Kidney capillary endothelial cell (primary cell): ENCODE data around the gene ACKR2.
"Not testable (repeated sequence)": the region's sequence is repeated elsewhere in the genome, so short reads cannot be mapped to it uniquely, and the experiment has no call there.

ENCODE experiments used
- DNase-seq: peaks from one replicate; pipeline ENCODE4 v3.0.0-alpha.2; 2018; ENCODE audit warnings: low spot score

The ACKR2 gene

DNA sequence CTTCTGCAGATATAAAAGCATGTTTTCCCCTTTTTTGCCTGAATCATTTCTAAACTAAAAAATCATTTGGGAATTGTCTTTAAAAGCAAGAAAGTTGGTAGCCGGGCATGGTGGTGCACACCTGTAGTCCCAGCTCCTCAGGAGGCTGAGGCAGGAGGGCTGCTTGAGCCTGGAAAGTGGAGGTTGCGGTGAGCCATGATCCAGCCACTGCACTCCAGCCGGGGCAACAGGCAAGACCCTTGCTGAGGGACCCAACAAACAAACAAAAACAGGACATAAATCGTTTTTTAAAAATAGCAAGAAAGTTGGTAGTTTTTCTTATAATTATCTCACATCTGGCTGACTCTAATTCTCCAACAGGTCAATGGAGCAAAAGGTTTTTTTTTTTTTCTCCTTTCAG lies 7.5 kb upstream of the ACKR2 start:
- DNase-seq: no peak

GRCh38 chr3:42802876-42803413 lies 6.3 kb upstream of the ACKR2 start:
- no peak for DNase-seq

DNA sequence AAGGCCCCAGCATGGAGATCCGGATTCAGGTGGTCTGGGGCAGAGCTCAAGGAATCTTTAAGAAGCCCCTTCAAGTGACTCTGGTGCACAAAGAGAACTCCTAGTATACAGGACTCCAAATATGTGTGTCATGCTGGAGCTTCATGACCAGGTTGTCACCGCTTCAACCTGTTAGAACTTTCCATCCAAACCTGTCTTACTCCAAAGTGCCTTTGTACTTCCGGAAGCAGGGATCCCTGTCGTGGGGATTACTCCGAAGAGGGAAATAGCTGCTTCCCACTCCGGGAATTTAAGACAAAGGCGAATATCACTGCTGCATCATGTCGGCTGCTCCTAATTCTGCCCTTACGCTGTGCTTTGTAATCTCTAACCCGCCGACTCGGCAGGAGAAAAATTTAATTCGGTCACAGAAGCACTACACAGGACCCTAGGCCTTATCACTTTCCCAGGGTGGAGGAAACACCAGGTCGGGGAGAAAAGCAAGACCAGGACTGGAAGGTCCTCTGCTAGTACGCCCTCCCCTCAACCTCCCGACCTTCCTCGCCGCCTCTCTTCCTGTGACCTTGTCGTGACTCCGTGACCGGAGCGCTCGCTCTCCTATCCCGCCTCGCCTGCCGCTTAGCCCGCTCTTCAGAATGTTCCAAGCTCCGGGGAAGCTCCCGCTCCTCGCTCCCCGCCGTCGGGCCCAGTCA lies 5.7 kb upstream of the ACKR2 start:
- DNase-seq: peak; percentile 53

- DNase-seq: peak; percentile 89
These were observed 5.0 kb upstream of the ACKR2 start, which contains the start of gene HIGD1A for GRCh38 chr3:42804106-42804830. TSS of gene HIGD1A (minus strand) at chr3:42804490. CDS start at chr3:42794253, 10,237 bp downstream.

DNA sequence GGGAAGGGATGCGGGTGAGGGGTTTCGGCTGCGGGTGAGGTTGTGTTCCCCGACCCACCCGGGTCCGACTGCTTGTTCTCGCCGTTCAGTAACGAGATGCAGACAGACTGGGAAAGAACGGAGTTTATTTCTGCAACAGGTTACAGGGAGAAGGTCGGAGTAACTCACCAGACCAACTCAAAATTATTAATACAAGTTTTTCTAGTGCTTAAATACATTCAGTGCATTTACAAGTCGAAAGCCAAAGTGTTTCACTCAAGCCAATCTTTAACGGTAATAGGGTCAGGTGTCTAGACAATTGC lies 4.5 kb upstream of the ACKR2 start:
- peak; percentile 19 for DNase-seq

DNA sequence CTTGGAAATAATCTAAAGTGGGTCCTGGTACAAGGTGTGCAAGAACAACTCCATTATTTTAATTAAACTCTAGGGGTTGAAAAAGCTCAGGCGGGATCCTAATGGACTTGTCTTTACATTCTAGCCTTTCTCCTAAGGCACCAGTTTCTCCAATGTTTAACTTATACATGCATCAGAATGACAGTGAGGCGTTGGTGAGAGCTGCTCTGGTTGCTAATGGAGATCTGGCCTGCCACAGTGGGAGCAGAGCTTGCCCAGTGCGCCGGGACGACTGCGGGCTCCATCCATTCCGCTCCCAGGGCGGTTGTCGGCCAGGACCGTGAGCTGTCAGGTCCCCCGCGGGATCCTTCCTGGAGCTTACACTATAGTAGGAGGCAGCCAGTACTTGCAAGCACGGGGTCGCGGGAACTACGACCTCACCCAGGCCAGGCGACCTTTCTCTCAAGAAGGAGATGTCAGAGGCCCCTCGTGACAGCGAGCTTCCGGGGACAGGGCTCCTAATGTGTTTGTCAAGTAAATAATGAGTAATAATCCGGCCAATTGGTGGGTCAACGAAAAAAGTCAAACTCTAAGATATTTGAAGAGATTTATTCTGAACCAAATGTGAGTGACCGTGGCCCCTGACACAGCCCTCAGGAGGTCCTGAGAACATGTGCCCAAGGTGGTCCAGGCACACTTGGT lies 4.0 kb upstream of the ACKR2 start:
- DNase-seq: no peak

DNA sequence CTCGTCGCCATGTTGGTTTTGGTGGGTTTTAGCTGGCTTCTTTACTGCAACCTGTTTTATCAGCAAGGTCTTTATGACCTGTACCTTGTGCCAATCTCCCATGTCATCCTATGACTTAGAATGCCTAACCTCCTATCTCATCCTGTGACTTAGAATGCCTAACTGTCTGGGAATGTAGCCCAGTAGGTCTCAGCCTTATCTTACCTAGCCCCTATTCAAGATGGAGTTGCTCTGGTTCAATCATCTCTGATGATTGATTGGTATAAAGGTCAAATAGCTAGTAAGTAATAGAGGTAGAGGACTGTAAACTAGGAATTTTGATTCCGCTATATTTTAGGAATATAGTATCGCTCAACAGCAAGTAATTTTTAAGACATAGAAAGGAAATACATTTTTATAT lies 1.3 kb upstream of the ACKR2 start:
- no peak for DNase-seq

DNA sequence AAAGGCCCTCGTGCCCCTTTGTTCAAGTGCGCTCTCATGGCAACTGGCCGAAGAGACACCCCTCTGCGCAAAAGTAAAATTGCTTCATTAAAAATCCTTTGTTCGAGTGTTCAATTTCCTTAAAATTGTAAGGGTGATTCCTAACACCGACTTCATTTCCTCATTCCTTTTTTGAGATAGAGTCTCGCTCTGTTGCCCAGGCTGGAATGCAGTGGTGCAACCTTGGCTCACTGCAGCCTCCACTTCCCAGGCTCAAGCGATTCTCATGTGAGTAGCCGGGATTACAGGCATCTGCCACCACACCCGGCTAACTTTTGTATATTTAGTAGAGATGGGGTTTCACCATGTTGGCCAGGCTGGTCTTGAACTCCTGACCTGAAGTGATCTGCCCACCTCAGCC lies 1.5 kb downstream of the ACKR2 start:
- DNase-seq: not testable (repeated sequence)

DNA sequence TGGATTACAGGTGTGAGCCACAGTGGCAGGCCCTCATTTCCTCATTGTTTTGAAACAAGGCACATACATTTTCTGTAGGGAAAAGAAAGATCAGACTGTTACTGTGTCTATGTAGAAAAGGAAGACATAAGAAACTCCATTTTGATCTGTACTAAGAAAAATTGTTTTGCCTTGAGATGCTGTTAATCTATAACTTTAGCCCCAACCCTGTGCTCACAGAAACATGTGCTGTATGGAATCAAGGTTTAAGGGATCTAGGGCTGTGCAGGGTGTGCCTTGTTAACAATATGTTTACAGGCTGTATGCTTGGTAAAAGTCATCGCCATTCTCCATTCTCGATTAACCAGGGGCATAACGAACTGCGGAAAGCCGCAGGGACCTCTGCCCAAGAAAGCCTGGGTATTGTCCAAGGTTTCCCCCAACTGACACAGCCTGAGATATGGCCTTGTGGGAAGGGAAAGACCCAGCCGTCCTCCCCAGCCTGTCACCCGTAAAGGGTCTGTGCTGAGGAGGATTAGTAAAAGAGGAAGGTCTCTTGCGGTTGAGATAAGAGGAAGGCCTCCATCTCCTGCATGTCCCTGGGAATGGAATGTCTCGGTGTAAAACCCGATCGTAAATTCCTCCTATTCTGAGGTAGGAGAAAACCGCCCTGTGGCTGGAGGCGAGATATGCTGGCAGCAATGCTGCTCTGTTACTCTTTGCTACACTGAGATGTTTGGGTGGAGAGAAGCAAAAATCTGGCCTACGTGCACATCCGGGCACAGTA lies 2.1 kb downstream of the ACKR2 start:
- not testable (repeated sequence) for DNase-seq

DNA sequence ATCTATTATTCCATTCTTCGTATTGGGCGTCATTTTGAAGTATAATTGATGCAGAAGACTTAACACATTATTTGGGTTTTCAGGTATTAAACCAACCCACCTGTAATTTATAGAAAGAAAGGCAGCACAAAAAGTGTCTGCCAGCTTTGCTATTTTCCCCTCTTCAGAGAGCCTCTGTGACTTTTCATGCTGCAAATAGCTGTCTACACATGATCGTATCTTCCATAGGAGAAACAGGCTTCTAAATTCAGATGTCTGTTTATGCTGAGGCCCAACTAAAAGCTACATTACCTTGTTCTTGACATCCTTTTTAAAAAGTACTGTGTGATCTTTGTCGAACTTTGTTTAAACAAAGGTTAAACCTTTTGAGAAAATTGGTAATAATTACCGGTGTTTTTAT lies 5.0 kb downstream of the ACKR2 start:
- DNase-seq: no peak

- peak; percentile 26 for DNase-seq
These were observed 5.8 kb downstream of the ACKR2 start for GRCh38 chr3:42814914-42815507.

DNA sequence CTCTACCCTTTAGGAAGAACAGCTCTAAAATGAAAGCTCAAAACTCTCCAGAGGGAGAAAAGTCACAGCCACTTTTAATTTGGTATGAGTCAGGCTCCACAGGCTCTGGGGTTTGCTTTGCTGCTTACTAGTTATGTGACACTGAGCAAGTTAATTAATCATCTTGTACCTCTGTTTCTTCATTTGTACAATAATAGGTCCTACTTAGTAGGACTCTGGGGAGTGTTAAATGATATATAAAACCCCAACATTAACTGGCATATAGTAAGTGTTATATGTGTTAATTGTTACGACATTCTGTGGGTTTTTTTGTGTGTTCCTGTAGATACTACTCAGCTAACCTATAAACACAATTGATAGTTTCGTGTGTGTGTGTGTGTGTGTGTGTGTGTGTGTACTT lies 6.6 kb downstream of the ACKR2 start:
- no peak for DNase-seq

DNA sequence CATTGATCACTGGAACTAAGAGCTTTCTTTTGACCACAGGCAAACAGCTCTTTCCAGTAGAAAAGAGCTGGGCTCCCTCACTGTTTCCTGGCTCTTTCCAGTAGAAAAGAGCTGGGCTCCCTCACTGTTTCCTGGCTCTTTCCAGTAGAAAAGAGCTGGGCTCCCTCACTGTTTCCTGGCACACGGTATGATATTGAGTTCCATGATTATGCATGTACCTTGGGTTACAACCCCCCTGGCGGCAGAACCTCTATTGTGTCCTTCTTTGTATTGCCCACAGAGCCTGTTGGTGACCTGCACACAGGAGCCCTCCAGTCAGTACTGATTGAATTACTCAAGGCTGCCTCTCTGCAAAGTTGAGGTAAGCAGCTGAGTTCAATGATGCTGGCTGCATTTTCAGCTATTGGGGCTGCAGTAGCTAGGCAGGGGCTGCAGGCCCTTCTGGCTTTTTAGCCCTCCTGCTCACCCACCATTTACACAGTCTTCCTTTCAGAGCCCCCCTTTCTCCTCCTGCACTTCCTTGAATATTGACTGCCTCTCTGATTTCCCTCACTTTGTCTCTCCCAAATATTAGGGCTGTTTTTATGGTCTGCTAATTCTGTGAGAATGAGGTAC lies 10.2 kb downstream of the ACKR2 start:
- no peak for DNase-seq

- DNase-seq: no peak
These were observed 11.5 kb downstream of the ACKR2 start for GRCh38 chr3:42820746-42821051.

- no peak for DNase-seq
These were observed 13.6 kb downstream of the ACKR2 start for GRCh38 chr3:42822828-42823227.

DNA sequence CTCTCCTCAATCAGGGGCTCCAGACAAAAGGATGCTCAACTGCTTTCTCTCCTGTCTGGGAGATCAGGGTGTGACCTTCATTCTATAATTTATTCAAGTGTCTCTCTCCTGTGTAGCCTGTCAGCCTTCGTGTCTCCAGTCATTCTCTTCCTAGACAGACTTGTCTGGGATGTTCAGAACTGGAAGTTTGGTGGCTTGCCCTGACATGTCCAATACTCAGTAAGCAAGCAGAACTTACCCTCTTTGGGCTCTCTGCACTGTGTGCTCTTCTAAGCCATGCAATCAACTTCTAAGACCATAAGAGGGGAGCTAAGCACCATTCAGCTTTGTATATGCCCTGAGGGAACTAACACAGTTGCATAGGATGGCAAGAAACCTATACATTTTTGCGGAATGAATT lies 14.1 kb downstream of the ACKR2 start:
- DNase-seq: no peak

GRCh38 chr3:42826141-42826540 lies 16.9 kb downstream of the ACKR2 start:
- DNase-seq: no peak

DNA sequence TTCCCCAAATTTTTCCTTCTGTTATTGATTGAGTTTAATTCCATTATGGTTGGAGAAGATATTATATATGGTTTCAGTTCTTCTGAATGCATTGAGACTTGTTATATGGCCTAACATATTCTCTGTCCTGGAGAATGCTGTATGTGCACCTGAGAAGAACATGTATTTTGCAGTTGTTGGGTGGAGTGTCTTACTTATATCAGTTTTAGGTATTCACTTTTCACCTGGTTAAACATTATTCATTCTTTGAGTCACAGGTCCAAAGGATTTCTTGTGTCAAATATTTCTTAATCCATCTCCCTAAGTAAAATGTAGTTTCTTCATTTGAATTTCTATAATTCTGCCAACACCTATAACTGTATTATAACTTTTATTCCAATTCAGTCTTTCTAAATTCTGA lies 17.8 kb downstream of the ACKR2 start:
- DNase-seq: no peak

DNA sequence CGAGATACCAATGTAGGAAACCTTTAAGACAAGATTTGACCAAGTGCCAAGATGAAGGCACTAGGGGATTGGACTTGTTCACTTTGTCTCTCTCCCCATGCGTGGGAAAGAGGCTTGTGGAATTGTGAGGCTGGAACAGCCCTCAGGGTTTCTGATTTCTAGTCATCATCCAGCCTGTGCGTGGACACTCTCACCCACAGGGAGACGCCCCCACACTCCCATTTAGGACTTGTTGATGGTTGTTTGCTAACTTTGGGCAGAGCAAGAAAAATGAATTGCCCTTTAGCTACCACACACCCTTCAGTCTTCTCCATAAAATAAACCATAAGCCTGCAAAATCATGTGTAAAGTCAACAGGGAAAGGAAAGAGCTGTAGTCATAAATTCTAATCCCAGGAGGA lies 18.4 kb downstream of the ACKR2 start:
- DNase-seq: no peak

GRCh38 chr3:42829083-42829627 lies 19.9 kb downstream of the ACKR2 start:
- DNase-seq: no peak
